Measurements from ENCODE around the gene SERPINB10.

Gene SERPINB10

GRCh38 chr18:63871836-63872235 lies 35.9 kb upstream of the SERPINB10 start:
- Histone ChIP-seq H3K23ac (ENCODE audit: low read length) (no peak overlapping the region), H2AFZ (ENCODE audit: insufficient read depth, low read length, poor library complexity) (no peak overlapping the region), H3K79me1 (ENCODE audit: low read length) (no peaks in the 10 kb centered on the region), H3K27me3 (ENCODE audit: insufficient read depth, low read length) (no peaks in the 10 kb centered on the region), H4K12ac (ENCODE audit: low read depth, low read length) (no peak overlapping the region), H4K91ac (ENCODE audit: low read depth, low read length) (no peak overlapping the region), H2BK12ac (ENCODE audit: low read length) (no peak overlapping the region), H3K18ac (ENCODE audit: low read length) (no peak overlapping the region), H3K79me2 (ENCODE audit: control insufficient read depth, insufficient read depth, low read length, poor library complexity) (no peaks in the 10 kb centered on the region), H3K4me3 (ENCODE audit: low read depth, low read length) (no peak overlapping the region), H4K8ac (ENCODE audit: low read depth, low read length) (no peak overlapping the region), H3K36me3 (ENCODE audit: control insufficient read depth in 1 of 2, insufficient read depth in 2 of 2, low read length in 2 of 2) (no peaks in the 10 kb centered on the region), H2BK5ac (ENCODE audit: low read depth, low read length, poor library complexity) (no peak overlapping the region), H3K14ac (ENCODE audit: low read length) (no peak overlapping the region), H3K4me1 (ENCODE audit: control insufficient read depth in 1 of 2, insufficient read depth in 2 of 2, low read length in 2 of 2) (no peaks in the 10 kb centered on the region), H3K4ac (ENCODE audit: low read depth, low read length) (no peak overlapping the region), H3K9ac (ENCODE audit: low read length) (no peak overlapping the region), H3K27ac (ENCODE audit: low read depth, low read length) (no peak overlapping the region), H2AK5ac (ENCODE audit: low read length) (no peak overlapping the region), H3K4me2 (ENCODE audit: low read length) (no peak overlapping the region), H3K9me3 (ENCODE audit: insufficient read depth, low read depth, low read length) (no peaks in the 10 kb centered on the region), H2BK120ac (ENCODE audit: insufficient read depth, low read length, poor library complexity) (no peak overlapping the region)
- no CpG with 5 or more reads among the region's 1 CpG for WGBS (ENCODE audit: extremely low coverage, insufficient coverage, insufficient read length)
- DNase-seq: no peak

GRCh38 chr18:63872586-63872985 lies 35.2 kb upstream of the SERPINB10 start:
- DNase-seq: no peak
- no peak overlapping the region for H3K23ac ChIP-seq (ENCODE audit: low read length)
- no peak overlapping the region for H3K27ac ChIP-seq (ENCODE audit: low read depth, low read length)
- H3K4me3 ChIP-seq (ENCODE audit: low read depth, low read length): no peak overlapping the region
- no peaks in the 10 kb centered on the region for H3K79me1 ChIP-seq (ENCODE audit: low read length)
- no peak overlapping the region for H4K8ac ChIP-seq (ENCODE audit: low read depth, low read length)
- no peak overlapping the region for H2BK12ac ChIP-seq (ENCODE audit: low read length)
- no peaks in the 10 kb centered on the region for H3K27me3 ChIP-seq (ENCODE audit: insufficient read depth, low read length)
- no peak overlapping the region for H3K4ac ChIP-seq (ENCODE audit: low read depth, low read length)
- no peak overlapping the region for H3K9ac ChIP-seq (ENCODE audit: low read length)
- H4K12ac ChIP-seq (ENCODE audit: low read depth, low read length): no peak overlapping the region
- H3K14ac ChIP-seq (ENCODE audit: low read length): no peak overlapping the region
- H2BK5ac ChIP-seq (ENCODE audit: low read depth, low read length, poor library complexity): no peak overlapping the region
- H3K79me2 ChIP-seq (ENCODE audit: control insufficient read depth, insufficient read depth, low read length, poor library complexity): no peaks in the 10 kb centered on the region
- no peak overlapping the region for H4K91ac ChIP-seq (ENCODE audit: low read depth, low read length)
- no peaks in the 10 kb centered on the region for H3K9me3 ChIP-seq (ENCODE audit: insufficient read depth, low read depth, low read length)
- H3K18ac ChIP-seq (ENCODE audit: low read length): no peak overlapping the region
- H3K4me2 ChIP-seq (ENCODE audit: low read length): no peak overlapping the region
- H2AK5ac ChIP-seq (ENCODE audit: low read length): no peak overlapping the region
- H3K4me1 ChIP-seq (ENCODE audit: control insufficient read depth in 1 of 2, insufficient read depth in 2 of 2, low read length in 2 of 2): no peaks in the 10 kb centered on the region
- no peaks in the 10 kb centered on the region for H3K36me3 ChIP-seq (ENCODE audit: control insufficient read depth in 1 of 2, insufficient read depth in 2 of 2, low read length in 2 of 2)
- no peak overlapping the region for H2BK120ac ChIP-seq (ENCODE audit: insufficient read depth, low read length, poor library complexity)
- no peak overlapping the region for H2AFZ ChIP-seq (ENCODE audit: insufficient read depth, low read length, poor library complexity)

- Histone ChIP-seq H3K14ac (ENCODE audit: low read length) (no peak overlapping the region), H2BK120ac (ENCODE audit: insufficient read depth, low read length, poor library complexity) (no peak overlapping the region), H3K23ac (ENCODE audit: low read length) (no peak overlapping the region), H3K36me3 (ENCODE audit: control insufficient read depth in 1 of 2, insufficient read depth in 2 of 2, low read length in 2 of 2) (no peaks in the 10 kb centered on the region), H4K8ac (ENCODE audit: low read depth, low read length) (no peak overlapping the region), H3K4me3 (ENCODE audit: low read depth, low read length) (no peak overlapping the region), H3K4ac (ENCODE audit: low read depth, low read length) (no peak overlapping the region), H3K9me3 (ENCODE audit: insufficient read depth, low read depth, low read length) (no peaks in the 10 kb centered on the region), H2BK12ac (ENCODE audit: low read length) (no peak overlapping the region), H2AK5ac (ENCODE audit: low read length) (no peak overlapping the region), H2BK5ac (ENCODE audit: low read depth, low read length, poor library complexity) (no peak overlapping the region), H3K79me2 (ENCODE audit: control insufficient read depth, insufficient read depth, low read length, poor library complexity) (no peaks in the 10 kb centered on the region), H2AFZ (ENCODE audit: insufficient read depth, low read length, poor library complexity) (no peak overlapping the region), H4K12ac (ENCODE audit: low read depth, low read length) (no peak overlapping the region), H3K79me1 (ENCODE audit: low read length) (no peaks in the 10 kb centered on the region), H3K4me1 (ENCODE audit: control insufficient read depth in 1 of 2, insufficient read depth in 2 of 2, low read length in 2 of 2) (no peaks in the 10 kb centered on the region), H3K27me3 (ENCODE audit: insufficient read depth, low read length) (no peaks in the 10 kb centered on the region), H3K27ac (ENCODE audit: low read depth, low read length) (no peak overlapping the region), H3K9ac (ENCODE audit: low read length) (no peak overlapping the region), H4K91ac (ENCODE audit: low read depth, low read length) (no peak overlapping the region), H3K4me2 (ENCODE audit: low read length) (no peak overlapping the region), H3K18ac (ENCODE audit: low read length) (no peak overlapping the region)
- WGBS (ENCODE audit: extremely low coverage, insufficient coverage, insufficient read length): no CpG with 5 or more reads among the region's 3 CpGs
- DNase-seq: peak in 1 of 2 donors; percentile 58
These were observed 29.4 kb upstream of the SERPINB10 start for GRCh38 chr18:63878343-63878742.

GRCh38 chr18:63878925-63879324 lies 28.8 kb upstream of the SERPINB10 start:
- no peak overlapping the region for H3K18ac ChIP-seq (ENCODE audit: low read length)
- no peak overlapping the region for H4K91ac ChIP-seq (ENCODE audit: low read depth, low read length)
- WGBS (ENCODE audit: extremely low coverage, insufficient coverage, insufficient read length): no CpG with 5 or more reads among the region's 4 CpGs
- H4K8ac ChIP-seq (ENCODE audit: low read depth, low read length): no peak overlapping the region
- no peaks in the 10 kb centered on the region for H3K36me3 ChIP-seq (ENCODE audit: control insufficient read depth in 1 of 2, insufficient read depth in 2 of 2, low read length in 2 of 2)
- H3K79me1 ChIP-seq (ENCODE audit: low read length): no peaks in the 10 kb centered on the region
- no peaks in the 10 kb centered on the region for H3K79me2 ChIP-seq (ENCODE audit: control insufficient read depth, insufficient read depth, low read length, poor library complexity)
- H2BK12ac ChIP-seq (ENCODE audit: low read length): no peak overlapping the region
- H3K9me3 ChIP-seq (ENCODE audit: insufficient read depth, low read depth, low read length): no peaks in the 10 kb centered on the region
- H2BK5ac ChIP-seq (ENCODE audit: low read depth, low read length, poor library complexity): no peak overlapping the region
- no peak overlapping the region for H3K4me2 ChIP-seq (ENCODE audit: low read length)
- no peaks in the 10 kb centered on the region for H3K4me1 ChIP-seq (ENCODE audit: control insufficient read depth in 1 of 2, insufficient read depth in 2 of 2, low read length in 2 of 2)
- H2AK5ac ChIP-seq (ENCODE audit: low read length): no peak overlapping the region
- peak; percentile 18 to 85 for DNase-seq
- H2AFZ ChIP-seq (ENCODE audit: insufficient read depth, low read length, poor library complexity): no peak overlapping the region
- no peak overlapping the region for H3K4ac ChIP-seq (ENCODE audit: low read depth, low read length)
- no peak overlapping the region for H4K12ac ChIP-seq (ENCODE audit: low read depth, low read length)
- H3K4me3 ChIP-seq (ENCODE audit: low read depth, low read length): no peak overlapping the region
- no peak overlapping the region for H3K23ac ChIP-seq (ENCODE audit: low read length)
- H2BK120ac ChIP-seq (ENCODE audit: insufficient read depth, low read length, poor library complexity): no peak overlapping the region
- no peaks in the 10 kb centered on the region for H3K27me3 ChIP-seq (ENCODE audit: insufficient read depth, low read length)
- H3K14ac ChIP-seq (ENCODE audit: low read length): no peak overlapping the region
- H3K9ac ChIP-seq (ENCODE audit: low read length): peak overlapping the region; percentile 69
- no peak overlapping the region for H3K27ac ChIP-seq (ENCODE audit: low read depth, low read length)
